Activated T-cell treated with anti-CD3 and anti-CD28 coated beads for 24 hours (primary cell): ENCODE data around the gene DTX1.
A peak's percentile ranks its signal among the peaks of the same experiment; 100 is the strongest.

Experiments
- DNase-seq: peaks from one replicate; pipeline ENCODE4 v3.0.0-alpha.2; 2020; ENCODE audit warnings: low read depth

Gene DTX1

DNA sequence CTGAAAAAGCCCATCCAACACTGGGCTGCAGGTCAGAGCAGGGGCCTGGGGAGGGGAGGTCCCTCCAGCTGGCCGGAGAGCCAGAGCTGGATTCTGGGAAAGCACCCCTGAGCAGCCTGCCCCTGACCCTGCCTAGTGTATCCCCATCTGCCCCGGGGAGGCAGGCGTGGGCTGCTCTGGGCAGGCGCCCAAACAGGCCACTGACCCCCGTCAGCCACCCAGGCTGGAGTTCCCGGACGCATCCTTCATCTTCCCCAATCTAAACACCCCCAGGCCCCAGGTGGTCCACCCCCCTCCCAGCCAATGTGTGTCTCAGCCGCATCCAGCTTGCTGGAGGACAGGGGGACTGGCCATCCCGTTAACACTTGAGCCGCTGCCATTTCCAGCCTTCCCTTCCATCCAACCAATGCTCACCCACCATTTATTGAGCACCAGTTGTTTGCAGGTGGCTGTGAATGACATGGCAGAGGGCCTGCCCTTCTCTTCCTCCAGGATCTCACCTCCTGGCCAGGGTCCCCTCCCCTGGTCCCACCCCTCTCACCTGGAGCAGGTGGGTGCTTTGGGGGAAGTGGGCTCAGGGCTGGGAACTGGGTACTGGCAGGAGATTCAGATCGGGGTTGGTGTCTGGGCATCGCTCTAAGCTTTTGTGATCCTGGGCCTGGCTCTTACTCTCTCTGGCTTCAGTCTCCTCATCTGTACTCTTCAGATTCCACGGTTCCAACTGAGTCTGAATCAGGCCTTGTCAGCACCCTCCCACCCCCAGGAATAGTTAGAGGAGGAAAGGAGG is 743 bp upstream of the DTX1 start:
- no peak for DNase-seq

DNA sequence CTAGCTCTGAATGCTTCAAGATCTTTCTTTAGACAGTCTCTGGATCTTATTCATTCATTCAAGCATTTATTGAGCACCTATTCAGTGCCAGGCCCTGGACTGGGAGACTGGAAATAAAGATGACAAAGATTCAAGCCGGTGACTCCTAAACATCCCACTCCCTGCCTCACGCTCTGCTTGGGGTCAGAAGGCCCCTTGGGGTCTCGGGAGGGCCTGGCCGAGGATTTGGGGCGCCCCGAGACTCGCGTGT is 224 bp upstream of the DTX1 start:
- DNase-seq = no peak

DNA sequence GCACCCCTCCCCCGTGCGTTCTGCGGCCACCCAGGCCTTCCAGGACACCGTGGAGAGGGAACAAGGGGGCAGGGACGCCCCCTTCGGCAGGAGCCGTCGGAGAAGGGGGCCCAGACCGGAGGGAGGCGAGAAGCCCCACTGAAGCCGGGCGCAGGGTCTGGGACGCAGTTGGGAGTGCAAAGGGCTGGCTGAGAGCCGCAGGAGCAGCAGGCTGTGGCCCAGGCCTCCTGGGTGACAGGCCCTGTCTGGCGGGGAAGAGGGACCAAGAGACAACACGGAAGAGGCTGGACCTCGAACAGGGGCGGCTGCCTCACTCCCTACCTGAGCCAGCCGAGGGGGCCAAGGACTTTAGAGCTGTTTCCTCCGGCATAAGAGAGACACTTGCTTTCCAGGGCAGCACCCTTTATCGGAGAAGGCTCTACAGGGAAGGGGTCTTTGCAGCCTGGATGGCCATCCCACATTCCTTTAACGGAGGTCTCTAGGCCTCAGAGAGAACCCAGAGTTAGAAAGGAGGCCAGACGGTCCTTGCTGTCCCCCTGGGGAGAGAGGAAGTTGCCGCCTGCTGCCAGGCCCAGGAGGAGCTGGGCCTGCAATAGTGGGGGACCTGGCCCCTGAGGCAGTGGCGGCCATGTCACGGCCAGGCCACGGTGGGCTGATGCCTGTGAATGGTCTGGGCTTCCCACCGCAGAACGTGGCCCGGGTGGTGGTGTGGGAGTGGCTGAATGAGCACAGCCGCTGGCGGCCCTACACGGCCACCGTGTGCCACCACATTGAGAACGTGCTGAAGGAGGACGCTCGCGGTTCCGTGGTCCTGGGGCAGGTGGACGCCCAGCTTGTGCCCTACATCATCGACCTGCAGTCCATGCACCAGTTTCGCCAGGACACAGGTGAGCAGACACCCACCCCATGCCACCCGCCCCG is 1.3 kb downstream of the DTX1 start:
- no peak for DNase-seq

DNA sequence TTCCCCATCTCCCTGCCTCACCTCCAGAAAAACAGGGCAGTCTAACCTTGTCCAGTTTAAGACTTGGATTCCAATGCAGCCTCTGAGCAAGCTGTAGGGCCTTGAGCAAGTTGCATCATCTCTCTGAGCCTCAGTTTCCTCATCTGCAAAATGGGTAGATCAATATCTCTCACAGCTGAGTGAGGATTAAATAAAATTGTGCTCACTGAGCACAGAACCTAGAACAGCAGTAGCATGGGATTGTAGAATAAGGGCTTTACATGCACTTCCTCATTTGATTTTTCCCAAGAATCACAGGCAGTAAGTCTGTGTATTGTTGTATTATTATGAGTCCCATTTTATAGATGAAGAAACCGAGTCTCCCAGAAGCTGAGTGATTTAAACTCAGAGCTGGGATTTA is 2.0 kb downstream of the DTX1 start:
- no peak for DNase-seq

DNA sequence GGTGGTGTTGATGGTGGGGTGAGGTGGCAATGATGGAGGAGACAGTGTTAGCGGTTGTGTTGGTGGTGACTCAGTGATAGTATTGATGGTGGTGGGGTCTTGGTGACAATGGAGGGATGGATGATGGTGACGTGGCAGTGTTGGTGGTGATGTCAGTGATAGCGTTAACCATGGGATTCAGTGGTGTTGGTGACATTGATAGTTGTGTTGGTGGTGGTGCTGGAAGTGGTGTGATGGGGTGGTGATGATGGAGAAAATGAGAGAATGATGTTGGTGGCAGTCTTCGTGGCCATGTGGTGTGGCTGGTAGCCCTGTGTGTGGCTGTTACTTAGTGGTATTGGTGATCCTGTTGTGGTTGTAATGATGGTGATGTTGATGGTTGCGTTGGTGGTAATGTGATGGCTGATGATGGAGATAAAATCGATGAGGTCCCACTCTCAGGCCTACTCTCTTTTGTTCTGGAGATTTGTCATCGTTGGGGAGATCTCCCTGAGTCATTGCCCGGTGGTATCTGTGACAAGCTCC is 2.6 kb downstream of the DTX1 start:
- no peak for DNase-seq

DNA sequence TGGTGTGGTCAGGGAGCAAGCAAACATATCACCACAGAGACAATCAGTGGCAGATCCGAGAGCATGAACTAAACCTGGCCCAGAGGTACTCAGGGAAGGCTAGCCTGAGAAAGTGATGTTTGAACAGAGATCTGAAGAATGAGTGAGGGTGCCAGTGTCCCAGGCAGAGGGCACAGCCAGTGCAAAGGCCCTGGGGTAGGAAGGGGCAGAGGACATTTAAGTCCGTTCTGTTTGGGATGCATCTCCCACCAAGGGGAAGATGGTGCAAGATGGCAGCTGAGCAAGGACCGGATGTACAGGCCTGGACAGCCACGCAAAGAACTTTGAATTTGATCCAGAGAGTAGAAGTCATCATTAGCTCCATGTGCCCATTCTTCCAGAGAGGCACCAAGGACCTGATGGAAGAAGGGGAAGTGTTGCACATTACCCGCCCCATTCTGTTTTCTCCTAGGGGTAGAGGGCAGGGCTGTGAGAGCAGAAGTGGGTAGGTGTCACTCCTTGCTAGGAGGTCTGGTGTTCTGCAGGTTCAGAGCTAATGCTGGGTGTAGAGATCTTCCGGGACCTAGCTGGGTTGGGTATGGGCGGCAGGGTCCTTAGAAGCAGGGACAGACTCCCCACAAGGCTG is 3.9 kb downstream of the DTX1 start:
- DNase-seq = no peak

DNA sequence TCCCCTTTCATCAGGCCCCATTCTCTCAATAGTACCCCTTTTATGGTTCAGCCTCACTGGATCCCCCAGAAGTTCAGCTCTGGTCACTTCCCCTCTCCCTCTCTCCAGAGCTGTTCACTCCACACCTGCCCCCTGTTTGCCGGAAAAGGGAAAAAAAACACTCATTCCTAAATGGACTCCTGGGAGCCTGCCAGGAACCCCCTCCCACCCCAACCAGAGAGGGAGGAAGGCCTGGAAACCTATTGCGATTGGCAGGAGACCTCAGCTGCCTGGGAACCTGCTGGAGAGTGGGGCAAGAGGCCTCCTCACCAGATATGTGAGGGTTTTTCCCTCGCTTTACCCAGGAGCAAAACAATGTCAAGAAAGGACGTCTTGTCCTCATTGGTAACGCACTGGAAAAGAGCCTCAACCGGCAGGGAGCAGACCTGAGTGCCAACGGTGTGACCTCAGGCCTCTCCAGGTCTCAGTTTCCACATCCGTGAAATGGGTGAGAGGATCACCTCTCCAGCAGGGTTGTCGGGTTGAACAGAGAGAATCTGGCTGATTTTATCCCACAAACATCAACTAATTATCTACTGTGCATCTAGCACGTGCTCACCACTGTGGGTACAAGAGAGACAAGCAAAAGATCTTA is 4.6 kb downstream of the DTX1 start:
- no peak for DNase-seq

DNA sequence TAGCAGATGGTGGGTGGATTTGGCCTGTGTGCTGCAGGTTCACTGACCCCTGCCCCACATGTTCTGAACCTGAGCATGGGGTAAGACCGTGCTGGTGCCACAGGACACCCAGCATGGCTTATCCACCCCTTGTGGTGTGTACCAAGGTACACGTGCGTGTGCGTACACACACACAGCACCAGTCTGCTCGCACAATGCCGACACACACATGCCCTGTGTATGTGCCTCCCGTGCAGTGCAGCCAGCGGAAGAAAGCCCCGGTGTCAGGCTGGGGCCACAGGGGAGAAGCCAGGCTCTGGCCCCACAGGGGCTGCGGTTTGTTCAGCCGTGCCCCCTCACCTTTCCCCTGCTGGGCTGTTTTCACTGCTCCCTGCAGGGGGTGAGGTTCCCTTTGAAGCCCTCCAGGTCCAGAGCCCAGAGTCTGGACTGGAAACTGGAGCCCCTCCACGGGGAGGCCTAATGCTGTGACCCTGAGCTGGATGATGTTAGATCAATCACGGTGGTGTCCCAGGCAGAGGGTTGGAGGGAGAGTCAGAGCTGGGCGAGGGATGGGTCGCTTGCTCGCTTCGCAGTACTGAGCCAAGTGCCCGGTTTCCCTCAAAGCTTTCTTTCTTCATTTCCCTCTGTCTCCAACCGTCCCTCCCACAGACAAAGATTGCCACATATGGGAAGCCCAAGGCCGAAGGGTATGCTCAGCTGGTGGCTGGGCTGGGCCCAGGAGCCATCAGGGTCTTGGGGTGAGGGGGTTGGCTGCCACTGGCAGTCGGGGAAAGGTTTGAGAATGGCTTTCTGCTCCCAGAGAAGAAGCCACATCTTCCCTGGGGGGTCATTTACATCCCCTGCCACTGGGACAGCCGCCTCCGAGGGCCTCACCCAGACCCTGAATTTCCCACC is 6.2 kb downstream of the DTX1 start:
- no peak for DNase-seq

DNA sequence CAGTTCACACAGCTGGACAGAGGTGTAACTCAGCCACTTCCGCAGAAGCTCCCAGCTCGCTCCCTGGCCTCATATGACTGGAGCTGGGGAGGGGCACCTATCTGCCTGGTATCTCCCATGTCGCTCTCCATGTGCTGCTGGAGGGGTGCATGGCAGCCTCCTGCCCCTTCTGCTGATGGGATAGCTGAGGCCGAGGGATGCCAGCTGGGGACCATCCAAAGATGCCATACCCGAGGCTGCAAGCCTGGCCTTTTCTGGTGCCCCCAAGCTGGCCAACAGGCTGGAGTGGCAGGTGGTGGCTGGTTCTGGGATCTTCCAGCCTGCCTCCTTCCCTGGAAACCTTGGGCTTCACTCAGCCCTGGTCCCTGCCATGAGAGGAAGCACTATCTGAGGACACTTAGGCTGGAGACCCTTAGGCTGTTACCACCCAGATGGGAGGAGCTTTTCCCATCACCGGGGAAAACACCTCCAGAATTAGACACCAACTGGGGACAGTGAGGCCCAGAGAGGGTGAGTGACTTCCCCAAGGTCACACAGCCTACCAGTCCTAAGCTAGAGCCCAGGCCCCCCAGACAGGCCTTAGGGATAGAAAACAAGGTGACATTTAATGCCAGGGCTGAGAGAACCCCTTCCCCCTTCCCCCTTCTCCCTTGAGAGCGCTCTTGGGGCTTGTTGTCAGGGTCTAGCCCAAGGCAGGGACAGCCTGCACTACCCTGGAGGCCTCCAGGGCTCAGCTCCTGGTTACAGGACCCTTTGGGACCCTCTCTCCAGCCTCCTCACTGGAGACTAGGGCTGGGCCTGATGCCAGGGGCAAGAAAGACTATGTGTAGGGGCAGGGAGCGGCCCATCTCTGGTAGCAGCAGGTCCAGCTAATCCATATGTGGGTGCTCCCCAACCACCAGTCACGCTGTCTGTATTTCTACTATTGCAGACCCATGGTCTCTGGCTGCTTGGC is 7.1 kb downstream of the DTX1 start:
- DNase-seq = no peak

DNA sequence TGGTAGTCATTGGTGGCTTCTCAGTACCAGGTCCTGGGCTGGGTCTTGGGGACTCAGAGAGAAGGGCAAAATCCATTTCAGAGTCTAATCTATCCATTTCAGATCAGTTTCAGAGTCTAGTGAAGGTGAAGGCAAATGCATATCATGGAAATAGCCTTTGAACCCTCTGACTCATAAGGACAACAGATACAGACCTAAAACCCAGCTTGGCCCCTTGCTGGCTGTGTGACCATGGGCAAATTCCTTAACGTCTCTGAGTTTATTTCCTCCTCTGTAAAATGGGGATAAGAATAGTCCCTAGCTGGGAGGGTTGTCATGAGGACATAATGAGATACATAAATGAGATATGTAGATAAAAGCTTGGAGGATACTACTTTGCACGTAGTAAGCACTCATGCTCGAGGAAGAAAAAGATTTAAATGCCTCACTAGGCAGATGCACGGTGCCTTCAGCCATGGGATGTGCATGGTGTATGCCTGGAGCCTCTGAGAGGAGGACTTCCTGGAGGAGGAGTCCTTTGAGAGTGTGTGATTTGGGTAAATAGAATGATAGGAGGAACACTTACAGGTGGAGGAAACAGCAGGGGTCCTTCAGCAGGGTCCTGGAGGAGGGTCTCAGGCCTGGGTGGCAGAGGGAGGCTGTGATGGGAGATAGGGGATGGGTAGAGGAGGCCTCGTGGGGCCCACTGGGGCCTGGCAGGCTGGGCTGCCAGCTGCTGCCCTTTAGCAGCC is 8.0 kb downstream of the DTX1 start:
- no peak for DNase-seq

DNA sequence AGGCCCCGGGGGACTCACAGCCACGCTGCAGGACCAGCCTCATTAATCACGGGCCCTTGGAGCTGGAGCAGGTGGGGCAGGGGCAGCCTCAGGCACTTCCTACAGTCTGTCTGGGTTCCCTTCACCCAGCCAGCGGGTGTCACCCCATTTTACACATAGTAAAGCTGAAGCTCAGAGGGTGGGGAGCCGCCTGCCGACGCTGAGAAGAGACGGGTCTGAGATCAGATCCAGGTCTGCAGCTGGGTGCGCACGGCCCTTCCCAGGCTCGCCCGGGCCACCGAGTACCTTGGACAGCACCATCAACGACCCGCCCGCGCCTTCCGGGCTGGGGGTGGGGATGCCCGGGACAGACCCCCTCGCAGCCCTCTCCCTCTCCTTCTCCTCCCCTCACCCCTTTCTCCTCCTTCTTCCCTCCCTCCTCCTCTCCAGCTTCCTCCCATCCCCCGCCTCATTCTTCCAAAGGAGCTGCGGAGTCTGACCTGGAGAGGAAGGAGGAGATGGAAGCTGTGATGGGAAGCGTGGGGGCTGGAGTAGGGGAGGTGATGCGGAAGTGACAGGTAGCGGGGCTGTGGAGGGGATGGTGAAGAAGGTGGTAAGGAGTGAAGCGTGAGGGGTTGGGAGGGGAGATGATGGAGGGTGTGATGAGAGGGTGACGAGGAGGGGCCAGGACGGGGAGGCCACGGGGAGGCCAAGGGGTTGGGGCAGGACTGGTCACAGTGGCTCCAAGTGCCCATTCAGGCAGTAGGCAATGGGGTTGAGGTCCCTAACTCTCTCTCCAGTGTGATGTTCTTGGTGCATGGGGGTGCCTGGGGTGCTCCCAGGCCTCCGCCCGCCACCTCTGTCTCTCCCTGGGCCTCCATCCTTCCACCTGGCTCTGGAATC is 8.8 kb downstream of the DTX1 start:
- DNase-seq = no peak

DNA sequence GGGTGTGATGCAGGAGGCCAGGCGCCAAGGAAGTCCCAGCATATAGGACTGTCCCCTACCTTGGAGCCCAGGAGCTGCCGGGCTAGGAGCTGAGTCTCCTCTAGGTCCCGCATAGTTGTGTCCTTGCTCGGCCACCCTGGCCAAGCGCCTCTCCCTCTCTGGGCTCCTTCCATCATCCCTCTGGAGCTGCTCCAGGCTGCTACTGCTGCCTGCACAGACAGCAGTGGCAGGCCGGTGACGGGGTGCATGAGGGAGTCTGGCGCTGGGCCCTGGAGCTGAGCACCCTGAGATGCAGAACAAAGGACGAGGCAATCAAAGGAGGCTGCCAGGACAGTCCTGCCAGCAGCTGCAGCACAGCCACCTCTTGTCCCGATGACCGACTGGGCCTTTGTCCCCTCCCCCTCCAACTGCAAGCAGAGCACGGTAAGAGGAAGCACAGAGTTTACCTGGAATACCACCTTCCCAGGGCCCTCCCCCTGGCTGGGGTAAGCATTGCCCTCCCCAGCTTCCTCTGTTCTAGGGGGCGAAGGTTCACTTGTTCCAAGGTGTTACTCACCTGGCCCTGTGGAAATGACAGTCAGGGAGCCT is 10.4 kb downstream of the DTX1 start:
- no peak for DNase-seq

DNA sequence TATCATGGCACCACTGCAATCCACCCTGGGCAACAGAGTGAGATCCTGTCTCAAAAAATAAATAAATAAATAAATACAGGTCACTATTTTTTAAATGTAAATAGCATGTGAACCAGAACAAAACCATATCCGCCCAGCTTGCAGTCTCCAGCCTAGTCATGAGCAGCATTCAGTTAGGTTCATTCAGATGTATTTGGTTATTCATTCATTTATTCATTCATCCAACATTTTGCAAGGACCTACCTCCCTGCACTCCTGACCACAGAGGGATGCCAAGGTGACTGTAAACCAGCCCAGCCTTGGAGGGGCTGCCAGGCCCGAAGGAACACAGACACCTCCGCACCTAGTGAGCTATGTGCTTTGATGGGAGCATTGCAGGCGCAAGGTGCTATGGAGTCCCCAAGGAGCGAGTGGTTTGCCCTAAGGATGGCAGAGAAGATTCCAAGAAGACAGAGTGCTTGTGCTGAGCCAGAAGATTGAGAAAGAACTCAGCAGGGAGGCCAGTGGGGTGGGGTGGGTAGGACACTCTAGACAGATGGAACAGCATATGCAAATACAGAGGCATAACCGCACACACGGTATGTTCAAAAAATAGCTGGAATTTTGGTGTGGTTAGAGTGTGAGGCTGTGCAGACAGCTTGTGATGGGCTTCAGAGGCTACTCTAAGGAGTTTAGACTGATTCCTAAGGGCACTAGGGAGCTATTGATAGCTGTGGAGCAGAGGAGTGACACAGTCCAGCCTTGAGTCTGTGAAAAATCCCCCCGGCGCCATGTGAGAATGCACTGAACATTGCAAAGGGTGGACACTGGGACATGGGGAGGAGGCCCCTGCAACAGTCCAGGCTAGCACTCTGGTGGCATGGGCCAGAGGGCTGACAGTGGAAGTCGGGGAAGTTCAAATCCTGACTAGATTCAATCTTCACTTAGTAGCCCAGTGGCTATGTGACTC is 11.7 kb downstream of the DTX1 start:
- DNase-seq = no peak

DNA sequence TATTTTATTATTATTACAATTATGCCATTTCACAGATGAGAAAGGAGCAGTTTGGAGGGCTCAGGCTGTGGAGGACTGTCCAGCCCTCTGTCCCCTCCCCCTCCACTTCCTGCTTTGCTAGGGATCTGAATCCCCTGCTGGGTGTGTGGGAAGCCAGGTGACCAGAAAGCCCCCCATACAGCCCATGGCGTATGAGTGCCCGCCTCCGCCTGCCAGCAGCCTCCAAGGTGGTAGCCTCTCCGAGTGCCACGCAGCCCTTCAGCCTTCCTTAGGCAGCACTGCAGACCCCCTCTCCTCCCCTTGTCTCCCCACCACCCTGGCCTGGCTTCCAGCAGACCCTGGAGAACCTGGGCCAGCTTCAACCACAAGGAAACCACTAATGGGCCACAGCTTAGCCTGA is 12.6 kb downstream of the DTX1 start:
- no peak for DNase-seq

DNA sequence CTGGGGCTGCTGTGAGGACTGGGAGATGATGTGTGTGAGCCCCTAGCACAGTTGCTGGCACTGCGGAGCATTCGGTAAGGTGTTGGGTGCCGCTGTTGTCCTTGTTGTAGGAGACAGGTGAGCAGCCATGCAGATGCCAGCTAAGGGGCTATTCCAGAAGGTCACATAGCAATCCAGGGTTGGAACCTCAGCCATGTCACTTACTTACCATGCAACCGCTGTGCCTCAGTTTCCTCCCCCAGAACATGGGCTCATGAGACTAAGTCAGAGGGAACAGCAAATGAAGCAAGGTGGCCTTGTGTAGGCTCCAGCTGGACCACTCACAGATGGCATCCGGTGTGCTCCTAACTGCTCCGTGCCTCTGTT is 13.2 kb downstream of the DTX1 start:
- no peak for DNase-seq

DNA sequence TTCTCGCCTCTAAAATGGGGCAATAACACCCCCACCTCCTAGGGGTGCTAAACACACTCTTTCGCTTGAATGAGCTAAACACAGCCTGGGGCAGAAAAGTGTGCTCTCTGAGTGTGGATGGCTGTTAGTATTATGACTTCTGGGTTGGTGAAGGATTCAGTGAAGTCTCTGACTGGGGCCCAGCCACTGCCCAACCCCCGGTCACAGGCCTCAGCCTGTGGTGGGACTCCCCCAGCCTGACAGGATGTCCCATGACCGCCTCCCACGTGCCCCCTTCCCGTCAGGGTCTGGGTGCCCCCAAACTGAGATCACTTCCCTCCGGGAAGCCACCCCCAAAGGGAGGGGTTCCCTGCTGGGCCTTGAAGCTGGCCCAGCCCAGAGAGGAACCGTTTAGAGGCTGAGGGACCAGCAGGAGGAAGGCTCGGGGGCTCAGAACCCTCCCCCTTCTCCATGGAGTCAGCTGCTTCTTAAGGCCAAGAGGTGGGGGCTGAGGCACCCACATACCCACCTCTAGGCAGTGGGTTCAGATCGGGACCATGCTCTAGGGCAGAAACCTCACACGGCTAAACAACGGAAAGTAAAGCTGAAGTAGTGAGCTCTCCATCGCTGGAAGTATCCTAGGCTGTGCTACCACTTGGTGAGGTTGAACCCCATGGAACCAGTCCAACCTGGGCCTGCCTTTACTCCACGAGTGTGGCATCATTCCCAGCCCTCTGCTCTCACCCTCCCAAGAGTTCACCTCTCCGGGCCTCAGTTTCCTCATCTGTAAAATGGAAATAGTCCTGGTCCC is 13.8 kb downstream of the DTX1 start:
- DNase-seq = peak; percentile 37
